ENCODE results near the gene HOXA11.

DNA sequence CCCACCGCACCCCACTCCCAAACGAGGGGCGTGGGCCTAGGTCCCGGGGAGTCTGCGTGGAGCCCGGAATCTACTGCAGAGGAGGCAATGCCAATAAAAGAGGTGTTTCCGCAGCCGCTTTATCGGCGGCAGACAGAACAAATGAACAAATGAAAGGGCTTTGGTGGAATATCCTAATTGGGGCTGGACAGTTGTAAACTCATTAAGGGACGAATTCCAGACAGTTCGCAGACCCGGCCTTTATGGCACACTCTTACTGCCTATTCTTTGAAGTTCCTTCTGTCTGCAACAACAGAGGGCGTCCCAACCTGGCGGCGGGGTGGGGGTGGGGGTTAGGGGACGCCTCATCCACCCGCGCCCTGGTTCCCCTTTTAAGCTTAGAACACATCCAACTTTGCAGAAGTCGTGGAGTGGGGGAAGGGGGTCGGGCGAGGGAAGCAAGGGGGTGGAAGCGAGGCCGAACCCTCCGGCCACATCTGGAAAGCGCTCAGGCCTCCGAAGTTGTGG lies 23.8 kb downstream of the HOXA11 start:
- TF ChIP-seq POLR2A (IDR thresholded peaks at IDR 0.05): no peak
- TF ChIP-seq, protein P1, sequence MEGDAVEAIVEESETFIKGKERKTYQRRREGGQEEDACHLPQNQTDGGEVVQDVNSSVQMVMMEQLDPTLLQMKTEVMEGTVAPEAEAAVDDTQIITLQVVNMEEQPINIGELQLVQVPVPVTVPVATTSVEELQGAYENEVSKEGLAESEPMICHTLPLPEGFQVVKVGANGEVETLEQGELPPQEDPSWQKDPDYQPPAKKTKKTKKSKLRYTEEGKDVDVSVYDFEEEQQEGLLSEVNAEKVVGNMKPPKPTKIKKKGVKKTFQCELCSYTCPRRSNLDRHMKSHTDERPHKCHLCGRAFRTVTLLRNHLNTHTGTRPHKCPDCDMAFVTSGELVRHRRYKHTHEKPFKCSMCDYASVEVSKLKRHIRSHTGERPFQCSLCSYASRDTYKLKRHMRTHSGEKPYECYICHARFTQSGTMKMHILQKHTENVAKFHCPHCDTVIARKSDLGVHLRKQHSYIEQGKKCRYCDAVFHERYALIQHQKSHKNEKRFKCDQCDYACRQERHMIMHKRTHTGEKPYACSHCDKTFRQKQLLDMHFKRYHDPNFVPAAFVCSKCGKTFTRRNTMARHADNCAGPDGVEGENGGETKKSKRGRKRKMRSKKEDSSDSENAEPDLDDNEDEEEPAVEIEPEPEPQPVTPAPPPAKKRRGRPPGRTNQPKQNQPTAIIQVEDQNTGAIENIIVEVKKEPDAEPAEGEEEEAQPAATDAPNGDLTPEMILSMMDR (IDR thresholded peaks at IDR 0.05 in 4 of 5, conservative IDR thresholded peaks at IDR 0.05 in 1 of 5): no peak

Data from gastrocnemius medialis (tissue), 4 donors.